PFSK-1 (cell line): ENCODE data around the gene CSTF2T.

Experiments
- FOXP2 ChIP-seq: optimal IDR thresholded peaks from 2 replicates; pipeline ENCODE3; 2011; ENCODE audit warnings: borderline replicate concordance, control low read depth, inconsistent platforms; ENCODE audit not compliant: insufficient read depth; ENCODE audit errors: extremely low read length, extremely low read depth
- POLR2AphosphoS5 ChIP-seq: IDR thresholded peaks from 2 replicates; pipeline ENCODE4 v1.6.1; 2012; ENCODE audit warnings: low read depth, mild to moderate bottlenecking, control low read depth, low read length, moderate library complexity
- REST ChIP-seq, 2 experiments: IDR thresholded peaks; 2 replicates each; pipeline versions ENCODE4 v1.6.1 to v1.8.0; 2011 to 2012; ENCODE audit warnings: low read depth in 2 of 2, low read length in 2 of 2, control low read depth in 1 of 2, inconsistent platforms in 1 of 2, mild to moderate bottlenecking in 1 of 2, moderate library complexity in 1 of 2; ENCODE audit not compliant: insufficient read depth in 1 of 2
- SIN3A ChIP-seq: IDR thresholded peaks from 2 replicates; pipeline ENCODE4 v1.6.1; 2012; ENCODE audit warnings: mild to moderate bottlenecking, low read length, moderate library complexity, borderline replicate concordance; ENCODE audit not compliant: insufficient read depth
- TAF1 ChIP-seq: IDR thresholded peaks from 2 replicates; pipeline ENCODE4 v1.6.1; 2012; ENCODE audit warnings: low read length, control low read depth, borderline replicate concordance; ENCODE audit not compliant: insufficient read depth

The CSTF2T gene

GRCh38 chr10:51689536-51689935 is 9.9 kb downstream of the CSTF2T start:
- no peak for TF ChIP-seq SIN3A
- TF ChIP-seq TAF1: no peak
- no peak for TF ChIP-seq REST (IDR thresholded peaks at IDR 0.05; ENCODE audit: insufficient read depth in 1 of 2, low read depth in 2 of 2, low read length in 2 of 2)
- TF ChIP-seq POLR2AphosphoS5: no peak
- TF ChIP-seq FOXP2: no peak

- TF ChIP-seq FOXP2 (no peak), SIN3A (no peak), REST (IDR thresholded peaks at IDR 0.05; ENCODE audit: insufficient read depth in 1 of 2, low read depth in 2 of 2, low read length in 2 of 2) (no peak), TAF1 (no peak), POLR2AphosphoS5 (no peak)
Observed at GRCh38 chr10:51687296-51687695, 12.1 kb downstream of the CSTF2T start.

GRCh38 chr10:51685768-51686167 is 13.6 kb downstream of the CSTF2T start:
- TF ChIP-seq FOXP2 (no peak), POLR2AphosphoS5 (no peak), REST (IDR thresholded peaks at IDR 0.05; ENCODE audit: insufficient read depth in 1 of 2, low read depth in 2 of 2, low read length in 2 of 2) (no peak), SIN3A (no peak), TAF1 (no peak)

GRCh38 chr10:51683031-51683691 is 16.2 kb downstream of the CSTF2T start:
- no peak for TF ChIP-seq POLR2AphosphoS5
- TF ChIP-seq REST (IDR thresholded peaks at IDR 0.05; ENCODE audit: insufficient read depth in 1 of 2, low read depth in 2 of 2, low read length in 2 of 2): no peak
- TF ChIP-seq SIN3A: no peak
- TF ChIP-seq TAF1: no peak

GRCh38 chr10:51679841-51680240 is 19.6 kb downstream of the CSTF2T start:
- no peak for TF ChIP-seq FOXP2
